GM21619 (cell line): Measurements from ENCODE around the gene CHAF1A.
A peak's percentile ranks its signal among the peaks of the same experiment; 100 is the strongest.

Experiments
- ATAC-seq: cut with Tn5 transposase; IDR thresholded peaks from one replicate; pipeline ENCODE4 v1.9.1; 2021; ENCODE audit not compliant: unreplicated experiment

Gene CHAF1A

DNA sequence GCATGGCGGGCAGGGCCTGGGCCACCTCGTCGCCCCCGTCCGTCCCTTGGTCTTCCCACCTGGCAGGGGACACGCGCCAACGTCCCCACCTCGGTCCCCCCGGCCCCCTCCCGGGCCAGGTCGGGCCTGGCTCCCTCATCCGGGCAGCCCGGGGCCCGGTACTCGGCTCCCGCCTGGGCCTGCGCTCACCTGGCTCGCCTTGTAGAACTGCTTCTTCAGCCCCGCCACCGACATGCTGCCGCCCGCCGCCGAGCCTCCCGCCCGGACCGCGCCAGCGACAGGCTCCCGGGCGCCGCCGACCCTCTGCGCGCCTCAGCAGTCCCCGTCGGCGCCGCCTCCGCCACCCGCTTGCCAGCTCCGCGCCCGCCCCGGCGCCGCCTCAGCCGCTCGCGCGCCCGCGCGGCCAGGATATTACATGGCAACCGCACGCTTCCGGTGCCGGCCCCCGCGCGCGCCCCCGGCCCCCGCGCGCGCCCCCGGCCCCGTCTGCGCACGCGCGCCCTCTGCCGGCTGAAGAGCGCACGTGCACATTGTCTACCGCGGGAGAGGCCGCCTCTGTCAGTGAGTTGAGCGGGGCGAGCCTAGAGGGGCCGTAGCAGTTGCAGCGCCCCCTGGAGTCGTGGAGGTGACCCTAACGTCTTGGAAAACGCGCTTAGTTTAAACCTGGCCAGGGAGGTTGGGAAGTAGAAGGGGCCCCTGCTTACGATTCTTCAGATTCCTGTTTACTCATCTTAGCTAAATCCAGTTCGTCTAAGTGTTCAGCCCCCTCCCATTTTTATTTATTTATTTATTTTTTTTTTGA, 2.1 kb upstream of the CHAF1A start, which contains the start of gene SH3GL1:
TSS of gene SH3GL1 (minus strand) at position 413 of the 802 bp plus-strand sequence. CDS start at position 234, 179 bp downstream.
- peak; percentile 47 for ATAC-seq

DNA sequence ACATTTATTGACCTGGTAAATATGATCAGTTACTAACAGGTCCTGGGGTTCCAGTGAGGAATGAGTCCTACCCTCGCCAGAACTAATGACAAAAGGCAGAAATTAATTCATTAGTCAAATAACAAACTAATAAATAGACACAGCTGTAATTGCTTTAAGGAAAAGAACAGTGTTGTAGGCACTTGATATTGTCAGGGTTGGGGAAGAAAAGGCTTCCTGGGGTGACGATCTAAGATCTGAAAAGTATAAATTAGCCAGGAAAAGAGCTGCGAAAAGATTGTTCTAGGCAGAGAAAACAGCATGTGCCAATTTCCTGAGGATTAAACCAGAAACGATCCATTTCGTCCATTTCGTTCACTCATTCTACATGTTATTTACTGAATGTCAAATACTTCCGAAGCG, 670 bp upstream of the CHAF1A start:
- no peak for ATAC-seq

DNA sequence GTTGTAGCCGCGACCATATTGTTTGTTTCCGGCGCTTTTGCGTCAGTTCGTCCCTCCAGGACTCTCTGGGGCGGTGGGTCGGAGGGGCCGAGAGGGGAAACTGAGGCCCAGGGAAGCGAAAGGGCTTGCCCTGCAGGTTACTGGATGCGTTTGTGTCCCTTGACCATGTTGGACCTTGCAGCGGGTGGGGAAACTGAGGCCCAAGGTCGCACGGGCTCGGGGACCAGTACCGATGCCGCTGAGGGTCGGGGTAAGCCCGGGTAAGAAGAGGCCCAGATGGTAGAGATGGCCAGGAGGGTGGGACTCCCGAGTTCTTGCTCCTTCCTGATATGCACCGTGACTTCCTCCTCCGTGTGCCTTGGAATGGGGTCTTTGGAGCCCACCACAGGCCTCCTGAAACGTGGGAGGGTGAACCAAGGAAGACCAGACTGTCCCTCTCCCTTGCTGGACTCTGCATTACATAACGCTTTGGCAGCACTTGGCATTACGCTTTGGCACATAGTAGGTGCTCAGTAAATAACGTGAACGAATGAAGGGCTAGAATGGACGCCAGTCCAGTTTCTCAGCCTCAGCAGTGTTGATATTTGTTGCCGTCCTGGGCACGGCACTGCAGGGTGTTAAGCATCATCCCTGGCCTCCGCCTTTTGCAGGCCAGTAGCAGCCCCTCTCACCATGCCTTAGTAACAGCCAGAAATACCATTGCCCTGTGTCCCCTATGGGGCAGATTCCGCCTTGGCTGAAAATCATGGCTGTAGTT, 743 bp downstream of the CHAF1A start:
- ATAC-seq = no peak

DNA sequence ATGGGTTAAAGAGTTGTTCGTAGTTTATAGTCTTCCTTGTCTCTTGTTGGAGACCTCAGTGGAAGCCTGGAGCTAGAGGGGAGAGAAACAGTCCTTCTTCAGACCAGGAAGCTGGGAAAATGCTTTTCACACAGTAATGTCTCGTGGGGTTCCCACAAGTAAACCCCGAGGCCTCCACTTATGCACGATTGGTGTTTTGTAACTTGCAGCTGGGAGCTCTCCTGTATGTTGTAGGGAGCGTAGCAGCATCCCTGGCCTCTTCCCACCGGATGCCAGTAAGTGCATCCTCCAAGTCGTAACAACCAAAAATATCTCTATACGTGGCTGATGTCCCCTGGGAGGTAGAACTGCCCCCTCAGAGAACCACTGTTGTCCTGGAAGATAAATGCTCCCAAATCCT, 3.5 kb downstream of the CHAF1A start:
- no peak for ATAC-seq

DNA sequence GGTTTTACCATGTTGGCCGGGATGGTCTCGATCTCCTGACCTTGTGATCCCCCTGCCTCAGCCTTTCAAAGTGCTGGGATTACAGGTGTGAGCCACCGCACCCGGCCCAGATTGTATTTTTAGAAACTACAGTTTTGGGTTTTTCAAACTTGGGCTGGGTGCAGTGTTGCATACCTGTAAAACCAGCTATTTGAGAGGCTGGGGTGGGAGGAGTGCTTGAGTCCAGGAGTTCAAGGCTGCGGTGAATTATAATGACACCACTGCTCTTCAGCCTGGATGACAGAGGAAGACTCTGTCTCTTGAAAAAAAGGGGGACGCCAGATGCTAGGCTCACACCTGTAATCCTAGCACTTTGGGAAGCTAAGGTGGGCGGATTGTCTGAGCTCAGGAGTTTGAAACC, 4.2 kb downstream of the CHAF1A start:
- no peak for ATAC-seq

DNA sequence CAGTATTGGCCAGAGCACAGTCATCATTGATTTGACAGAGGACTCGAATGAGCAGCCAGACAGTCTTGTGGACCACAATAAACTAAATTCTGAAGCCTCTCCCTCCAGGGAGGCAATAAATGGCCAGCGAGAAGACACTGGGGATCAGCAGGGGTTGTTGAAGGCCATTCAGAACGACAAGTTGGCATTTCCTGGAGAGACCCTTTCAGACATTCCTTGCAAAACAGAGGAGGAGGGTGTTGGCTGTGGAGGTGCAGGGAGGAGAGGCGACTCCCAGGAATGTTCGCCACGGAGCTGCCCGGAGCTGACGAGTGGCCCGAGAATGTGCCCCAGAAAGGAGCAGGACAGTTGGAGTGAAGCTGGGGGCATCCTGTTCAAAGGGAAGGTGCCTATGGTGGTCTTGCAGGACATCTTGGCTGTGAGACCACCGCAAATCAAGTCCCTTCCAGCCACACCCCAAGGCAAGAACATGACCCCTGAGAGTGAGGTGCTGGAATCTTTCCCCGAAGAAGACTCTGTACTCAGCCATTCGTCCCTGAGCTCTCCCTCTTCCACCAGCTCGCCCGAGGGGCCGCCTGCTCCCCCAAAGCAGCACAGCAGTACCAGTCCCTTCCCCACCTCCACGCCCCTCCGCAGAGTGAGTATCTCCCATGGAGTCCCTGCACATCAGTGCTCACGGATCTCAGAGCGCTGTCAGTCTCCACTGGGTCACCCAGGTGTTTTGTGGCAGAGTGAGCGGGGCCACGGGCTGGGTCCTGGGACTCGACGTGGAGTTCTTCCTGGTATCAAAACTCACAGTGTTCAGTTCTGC, 6.9 kb downstream of the CHAF1A start:
- ATAC-seq = no peak

DNA sequence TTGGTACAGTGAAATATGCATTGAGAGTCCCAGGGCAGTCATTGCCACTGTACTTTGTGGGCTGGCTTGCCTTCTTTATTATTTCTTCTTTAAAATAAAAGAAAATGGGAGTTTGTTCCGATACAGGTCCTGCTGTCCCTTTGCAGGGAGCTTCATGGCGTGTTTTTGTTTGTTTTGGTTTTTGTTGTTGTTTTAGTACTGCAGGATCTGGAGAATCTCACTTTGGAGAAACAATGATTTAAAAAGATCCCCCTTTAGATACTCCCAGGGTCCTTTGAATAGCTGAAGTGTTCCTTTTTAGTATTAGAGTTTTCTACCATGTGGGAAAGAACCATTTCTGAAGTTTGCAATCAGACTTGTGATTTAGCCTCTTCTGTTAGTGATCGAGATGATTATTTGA, 11.1 kb downstream of the CHAF1A start:
- no peak for ATAC-seq

DNA sequence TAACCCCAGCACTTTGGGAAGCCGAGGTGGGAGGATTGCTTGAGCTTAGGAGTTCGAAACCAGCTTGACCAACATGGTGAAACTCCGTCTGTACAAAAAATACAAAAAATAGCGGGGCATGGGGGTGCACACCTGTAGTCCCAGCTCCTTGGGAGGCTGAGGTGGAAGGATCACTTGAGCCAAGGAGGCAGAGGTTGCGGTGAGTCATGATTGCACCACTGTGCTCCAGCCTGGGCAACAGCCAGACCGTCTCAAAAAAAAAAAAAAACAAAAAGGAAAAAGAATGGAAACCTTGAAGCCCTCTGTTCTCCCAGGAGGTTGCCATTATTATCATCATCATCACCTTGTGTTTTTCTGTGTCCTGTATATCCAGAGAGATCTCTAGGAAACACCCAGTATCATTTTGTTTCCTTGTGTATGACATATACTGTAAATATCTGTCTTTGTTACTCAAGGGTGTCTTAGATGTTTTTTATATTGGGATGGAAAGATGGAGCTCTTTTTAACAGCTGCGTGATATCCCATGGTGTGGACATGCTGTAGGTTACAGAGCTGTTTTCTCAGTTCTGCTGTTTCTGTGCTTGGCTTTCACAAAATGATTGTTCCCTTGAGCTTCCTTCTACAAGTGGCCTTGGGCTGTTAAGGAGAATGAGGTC, 11.8 kb downstream of the CHAF1A start:
- ATAC-seq = no peak

DNA sequence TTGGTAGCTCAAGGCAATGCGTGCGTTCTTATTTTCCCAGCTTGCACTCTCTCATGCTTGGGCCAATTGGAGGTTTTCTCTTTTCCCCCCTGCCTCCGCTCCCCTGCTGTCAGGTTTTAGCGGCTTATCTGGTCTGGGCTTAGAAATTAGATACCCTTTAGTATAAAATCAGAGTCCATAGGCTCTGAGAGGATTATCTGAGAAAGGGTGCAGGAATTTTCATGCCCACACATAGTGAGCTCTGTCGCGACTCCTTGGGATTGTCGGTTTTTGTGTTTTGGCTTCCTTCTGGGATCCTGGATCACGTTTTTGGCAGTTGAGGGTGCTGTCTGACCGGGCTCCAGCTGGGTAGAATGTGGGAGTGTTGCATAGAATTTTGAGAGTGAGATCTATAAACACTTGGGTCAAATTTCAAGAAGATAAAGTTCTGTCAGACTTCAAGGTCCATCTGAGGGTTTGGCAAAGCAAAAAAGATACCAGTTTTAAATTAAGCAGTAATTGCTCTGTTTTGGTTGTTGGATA, 12.4 kb downstream of the CHAF1A start:
- no peak for ATAC-seq

DNA sequence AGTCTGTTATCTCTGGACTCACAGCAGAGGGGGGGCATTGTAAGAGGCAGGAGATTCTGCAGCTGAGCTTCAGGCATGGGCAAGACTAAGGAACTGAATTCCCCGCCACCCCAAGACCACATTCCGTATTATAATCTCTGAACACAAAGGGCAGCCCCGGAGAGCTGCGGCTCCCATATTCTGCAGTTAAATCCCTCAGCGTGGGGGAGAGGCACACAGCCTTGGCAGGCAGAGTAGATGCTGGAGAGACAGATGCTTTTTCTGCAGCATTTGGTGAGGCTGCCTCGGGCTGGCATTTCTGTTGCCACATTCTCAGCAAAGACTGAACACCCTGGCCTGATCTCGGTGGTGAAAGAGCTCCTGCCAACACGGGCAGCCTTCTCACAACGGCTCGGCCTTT, 12.9 kb downstream of the CHAF1A start:
- ATAC-seq = no peak

DNA sequence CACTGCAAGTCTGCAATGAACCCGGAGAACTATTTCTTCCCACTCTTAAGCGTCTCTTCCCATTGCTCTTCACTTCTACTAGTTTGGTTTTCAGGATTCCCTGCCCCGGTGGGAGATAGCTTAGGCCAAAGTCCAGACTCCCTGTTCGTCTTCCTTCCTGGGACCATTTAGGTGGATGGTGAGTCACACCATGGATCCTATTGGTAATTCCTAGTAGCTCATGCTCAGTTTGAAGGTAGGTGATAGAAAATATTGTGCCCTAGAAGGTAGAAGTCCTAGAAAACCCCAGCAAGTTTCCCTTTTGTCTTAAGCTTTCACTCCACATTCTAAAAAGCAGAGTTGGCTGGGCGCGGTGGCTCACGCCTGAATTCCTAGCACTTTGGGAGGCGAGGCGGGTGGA, 13.8 kb downstream of the CHAF1A start:
- ATAC-seq = no peak

DNA sequence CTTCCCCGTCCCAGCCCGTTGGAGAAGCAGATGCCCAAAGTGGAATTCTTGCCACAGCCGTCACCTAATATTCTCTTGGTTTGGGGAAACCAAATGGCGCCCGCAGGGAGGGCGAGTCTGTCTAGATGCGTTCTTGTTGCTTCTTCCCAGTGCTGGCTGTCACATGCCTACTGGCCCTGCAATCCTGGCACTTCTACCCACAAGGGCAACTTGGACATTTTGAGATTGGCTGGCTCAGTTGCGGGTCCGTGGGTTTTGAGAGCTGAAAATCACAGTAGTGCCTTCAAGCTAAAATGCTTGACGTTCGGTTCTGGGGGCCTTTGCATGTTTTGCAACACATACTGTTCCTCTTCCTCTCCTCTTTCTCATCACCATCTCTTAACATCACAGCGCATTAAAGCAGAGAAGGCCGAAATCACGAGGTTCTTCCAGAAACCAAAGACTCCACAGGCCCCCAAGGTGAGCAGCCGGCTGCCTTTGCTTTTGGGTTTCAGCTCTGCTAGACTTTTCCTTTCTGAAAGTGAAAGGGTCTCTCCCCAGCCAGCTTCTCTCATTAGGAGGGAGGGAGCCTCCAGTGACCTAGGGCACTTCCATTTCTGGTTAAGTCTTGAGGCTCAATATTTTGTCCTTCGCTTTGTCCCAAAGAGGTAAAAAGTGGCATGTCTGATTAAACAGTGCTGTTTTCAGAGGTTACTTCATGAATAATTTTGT, 21.1 kb downstream of the CHAF1A start:
- ATAC-seq = no peak

DNA sequence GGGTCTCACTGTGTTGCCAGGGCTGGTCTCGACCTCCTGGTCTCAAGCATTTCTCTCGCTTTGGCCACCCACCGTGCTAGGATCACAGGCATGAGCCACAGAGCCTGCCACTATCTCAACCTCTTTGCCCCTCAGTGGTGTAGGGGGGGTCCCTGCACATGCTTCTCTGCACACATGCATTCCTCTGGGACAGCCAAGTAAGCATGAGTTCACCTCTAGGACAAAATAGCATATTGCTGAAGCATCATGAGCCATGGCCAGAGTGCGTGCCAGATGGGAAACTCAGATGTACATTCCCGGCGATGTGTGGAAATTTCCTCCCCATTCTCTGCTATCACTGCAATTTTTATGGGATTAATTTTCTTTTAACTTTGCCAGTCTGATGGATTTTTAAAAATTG, 23.1 kb downstream of the CHAF1A start:
- no peak for ATAC-seq

DNA sequence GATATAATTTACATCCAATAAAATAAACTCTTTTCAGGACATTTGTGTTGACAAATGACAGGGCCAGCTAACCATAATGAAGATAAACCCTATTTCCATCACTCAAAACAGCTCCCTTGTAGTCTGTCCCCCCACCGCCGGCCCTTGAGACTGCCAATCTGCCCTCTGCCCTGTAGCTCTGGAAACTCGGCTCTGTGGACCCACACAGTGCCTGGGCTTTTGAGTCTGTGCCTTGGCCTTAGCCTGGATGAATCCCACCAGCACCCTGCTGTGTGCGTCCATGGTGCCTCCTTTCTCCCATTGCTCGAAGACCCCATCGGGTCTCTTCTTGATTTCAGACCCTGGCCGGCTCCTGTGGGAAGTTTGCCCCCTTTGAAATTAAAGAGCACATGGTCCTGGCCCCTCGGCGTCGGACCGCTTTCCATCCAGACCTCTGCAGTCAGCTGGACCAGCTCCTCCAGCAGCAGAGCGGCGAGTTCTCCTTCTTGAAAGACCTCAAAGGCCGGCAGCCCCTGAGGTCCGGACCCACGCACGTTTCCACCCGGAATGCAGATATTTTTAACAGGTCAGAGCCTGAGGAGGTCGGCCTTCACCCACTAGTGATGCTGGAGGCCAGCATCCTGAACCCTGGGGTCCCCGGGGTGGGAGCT, 26.0 kb downstream of the CHAF1A start:
- ATAC-seq = no peak

DNA sequence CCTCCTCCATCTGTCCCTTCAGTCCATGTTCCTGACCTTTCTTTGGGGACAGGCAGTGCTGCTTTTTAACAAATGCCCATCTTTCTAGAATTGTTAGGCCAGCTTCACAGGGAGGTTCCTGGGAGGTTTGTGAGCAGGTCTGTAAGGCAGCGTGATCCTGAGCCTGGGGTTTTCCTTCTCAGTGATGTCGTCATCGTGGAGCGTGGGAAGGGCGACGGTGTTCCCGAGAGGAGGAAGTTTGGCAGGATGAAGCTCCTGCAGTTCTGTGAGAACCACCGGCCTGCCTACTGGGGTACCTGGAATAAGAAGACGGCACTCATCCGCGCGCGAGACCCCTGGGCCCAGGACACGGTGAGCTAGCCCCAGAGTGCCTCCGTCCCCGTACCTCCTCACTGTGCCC, 26.8 kb downstream of the CHAF1A start:
- no peak for ATAC-seq

DNA sequence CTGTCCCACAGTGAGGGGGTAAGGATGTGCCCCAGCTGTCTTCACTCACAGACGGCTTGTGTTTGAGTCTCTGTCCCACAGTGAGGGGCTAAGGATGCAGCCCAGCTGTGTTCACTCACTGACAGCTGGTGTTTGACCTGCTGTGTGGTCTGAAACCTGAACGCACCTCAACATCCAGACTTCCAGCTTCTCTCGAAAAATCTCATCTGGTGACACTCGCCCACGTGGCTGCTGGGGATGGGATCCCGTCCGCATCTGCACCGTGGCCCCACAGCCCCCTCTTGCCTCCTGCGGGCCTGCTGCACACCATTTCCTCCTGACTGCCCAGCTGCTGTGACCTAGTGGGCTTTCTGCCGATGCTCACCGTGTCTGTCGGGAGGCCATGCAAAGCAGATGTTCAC, 27.3 kb downstream of the CHAF1A start:
- no peak for ATAC-seq

DNA sequence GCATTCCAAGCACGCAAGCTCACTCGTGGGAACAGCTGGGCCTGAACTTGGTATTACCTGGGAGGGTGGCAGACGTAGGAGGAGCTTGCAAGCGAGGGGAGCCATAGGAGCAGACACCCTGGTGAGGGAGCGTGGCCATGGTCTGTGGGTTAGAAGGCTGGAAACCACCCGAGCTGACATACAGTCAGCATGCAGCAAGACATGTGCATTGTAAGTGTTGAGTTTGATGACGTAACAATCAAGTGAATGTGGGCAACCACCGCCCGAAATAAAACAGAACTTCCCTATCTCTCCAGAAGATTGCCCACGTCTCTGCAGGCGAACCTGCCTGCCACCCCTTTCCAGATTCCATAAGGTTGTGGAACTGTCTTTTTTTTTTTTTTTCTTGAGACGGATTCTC, 28.3 kb downstream of the CHAF1A start:
- ATAC-seq = no peak

DNA sequence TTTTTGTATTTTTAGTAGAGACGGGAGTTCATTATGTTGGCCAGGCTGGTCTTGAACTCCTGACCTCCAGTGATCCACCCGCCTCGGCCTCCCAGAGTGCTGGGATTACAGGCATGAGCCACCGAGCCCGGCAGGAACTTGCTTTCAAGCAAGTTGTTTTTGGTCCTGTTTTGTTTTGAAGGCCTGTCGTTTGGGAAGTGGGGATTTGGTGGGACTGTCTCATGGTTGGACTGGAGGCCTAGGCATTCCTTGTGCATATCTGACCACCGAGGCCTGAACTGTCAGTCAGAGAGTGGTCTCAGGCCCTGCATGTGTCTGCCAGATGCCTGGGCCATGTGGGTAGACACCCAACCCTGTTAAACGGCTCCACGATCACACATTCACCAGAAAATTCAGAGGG, 28.9 kb downstream of the CHAF1A start:
- no peak for ATAC-seq

DNA sequence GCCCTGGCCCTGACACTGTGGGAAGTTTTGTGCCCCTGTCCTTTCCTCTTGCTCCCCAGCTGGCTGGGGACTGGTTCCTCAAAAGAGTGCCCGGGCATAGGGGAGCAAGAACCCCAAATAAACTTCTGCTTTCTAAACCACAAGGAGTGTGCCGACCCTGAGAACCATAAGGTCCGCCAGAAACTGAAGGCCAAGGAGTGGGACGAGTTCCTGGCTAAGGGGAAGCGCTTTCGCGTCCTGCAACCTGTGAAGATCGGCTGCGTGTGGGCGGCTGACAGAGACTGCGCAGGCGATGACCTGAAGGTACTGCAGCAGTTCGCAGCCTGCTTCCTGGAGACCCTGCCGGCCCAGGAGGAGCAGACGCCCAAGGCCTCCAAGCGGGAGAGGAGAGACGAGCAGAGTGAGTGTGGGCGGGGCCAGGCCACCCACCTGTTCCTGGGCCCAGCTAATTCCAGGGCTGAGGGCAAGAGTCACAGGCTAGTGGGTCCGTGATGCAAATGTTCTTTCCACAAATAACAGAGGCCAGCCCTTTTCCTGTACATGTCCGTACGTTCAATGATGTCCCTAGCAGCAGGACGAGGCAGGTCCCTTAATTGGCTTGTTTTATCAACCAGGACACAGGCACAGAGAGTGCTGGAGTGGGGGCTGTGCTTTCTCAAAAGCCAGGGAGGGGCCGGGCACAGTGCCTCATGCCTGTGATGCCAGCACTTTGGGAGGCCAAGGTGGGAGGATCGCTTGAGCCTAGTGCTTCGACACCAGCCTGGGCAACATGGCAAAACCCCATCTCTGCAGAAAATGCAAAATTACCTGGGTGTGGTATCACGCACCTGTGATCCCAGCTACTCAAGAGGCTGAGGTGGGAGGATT, 29.6 kb downstream of the CHAF1A start:
- ATAC-seq = no peak
